ENCODE measurements around the gene MAF.

MAF gene

DNA sequence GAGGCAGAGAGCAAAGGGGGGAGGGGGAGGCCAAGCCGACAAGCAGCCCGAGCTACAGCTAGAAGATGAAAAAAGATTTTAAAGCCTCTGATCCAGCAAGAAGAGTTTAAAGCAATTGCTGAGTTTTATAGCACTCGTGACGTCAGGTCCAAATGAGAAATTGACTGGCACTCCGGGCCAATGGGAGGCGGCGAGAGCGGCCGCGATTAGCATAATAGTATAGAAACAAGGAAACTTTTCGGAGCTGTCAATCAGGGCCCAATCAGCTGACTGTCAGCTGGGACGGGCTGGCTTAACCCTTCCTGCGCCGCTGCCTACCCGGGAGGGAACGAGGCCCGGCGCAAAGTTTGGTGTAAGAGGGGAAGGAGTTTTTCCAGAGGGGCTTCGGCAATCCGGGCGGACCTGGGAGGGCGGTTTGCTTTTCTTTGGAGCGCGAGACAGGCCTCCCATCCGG lies at the start of gene MAF:
MAF (minus strand) TSS at position 100 of the 454 bp plus-strand sequence. CDS start 835 bp downstream, outside the sequence.
- DNase-seq (ENCODE audit: low read depth), result peak; percentile 82

- DNase-seq (ENCODE audit: low read depth), result no peak
Observed at GRCh38 chr16:79648826-79649225, 48.3 kb upstream of the MAF start.

GRCh38 chr16:79647586-79647985 lies 47.0 kb upstream of the MAF start:
- DNase-seq (ENCODE audit: low read depth), result no peak

GRCh38 chr16:79645701-79646100 lies 45.2 kb upstream of the MAF start:
- DNase-seq (ENCODE audit: low read depth), result no peak

- DNase-seq (ENCODE audit: low read depth), result no peak
Observed at GRCh38 chr16:79644971-79645667, 44.6 kb upstream of the MAF start.

GRCh38 chr16:79642652-79643051 lies 42.1 kb upstream of the MAF start:
- no peak for DNase-seq (ENCODE audit: low read depth)

DNA sequence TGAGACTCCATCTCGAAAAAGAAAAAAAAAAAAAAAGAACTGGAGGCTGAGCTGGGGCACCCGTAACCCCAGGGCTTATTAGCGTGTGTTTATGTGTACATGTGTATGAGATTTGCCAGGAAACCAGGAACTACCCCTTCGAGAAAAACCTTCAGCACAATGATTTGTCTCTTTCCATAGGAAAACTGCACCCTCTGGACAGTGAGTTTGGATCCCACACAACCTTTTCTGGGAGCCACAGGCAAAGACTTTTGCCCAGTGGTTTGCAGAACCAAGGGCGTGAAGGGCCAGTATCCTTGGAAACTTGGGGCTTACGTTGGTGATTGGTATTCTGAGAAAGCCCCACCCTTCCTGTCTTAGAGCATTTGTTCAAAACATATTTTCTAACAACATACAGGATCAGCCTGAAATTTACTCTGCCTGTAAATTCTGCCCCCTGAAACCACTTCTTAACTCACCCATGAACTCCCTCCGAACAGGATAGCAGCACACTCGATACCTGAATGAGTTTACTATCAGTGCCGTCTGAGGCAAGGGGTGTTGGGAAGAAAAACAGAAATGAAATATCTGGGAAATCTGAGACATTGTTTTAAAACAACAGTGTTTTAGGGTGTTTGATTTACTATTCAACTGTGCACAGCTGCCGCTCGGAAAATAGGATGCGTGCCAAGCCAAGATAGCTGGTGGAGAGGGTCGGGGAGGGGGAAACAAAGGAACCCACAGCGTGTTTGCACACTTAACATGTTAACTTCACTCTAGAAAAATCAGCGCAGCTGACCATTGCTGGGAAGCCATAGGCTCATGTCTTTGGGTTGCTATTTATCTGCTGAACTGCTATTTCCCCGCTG lies 40.2 kb upstream of the MAF start:
- no peak for DNase-seq (ENCODE audit: low read depth)

DNA sequence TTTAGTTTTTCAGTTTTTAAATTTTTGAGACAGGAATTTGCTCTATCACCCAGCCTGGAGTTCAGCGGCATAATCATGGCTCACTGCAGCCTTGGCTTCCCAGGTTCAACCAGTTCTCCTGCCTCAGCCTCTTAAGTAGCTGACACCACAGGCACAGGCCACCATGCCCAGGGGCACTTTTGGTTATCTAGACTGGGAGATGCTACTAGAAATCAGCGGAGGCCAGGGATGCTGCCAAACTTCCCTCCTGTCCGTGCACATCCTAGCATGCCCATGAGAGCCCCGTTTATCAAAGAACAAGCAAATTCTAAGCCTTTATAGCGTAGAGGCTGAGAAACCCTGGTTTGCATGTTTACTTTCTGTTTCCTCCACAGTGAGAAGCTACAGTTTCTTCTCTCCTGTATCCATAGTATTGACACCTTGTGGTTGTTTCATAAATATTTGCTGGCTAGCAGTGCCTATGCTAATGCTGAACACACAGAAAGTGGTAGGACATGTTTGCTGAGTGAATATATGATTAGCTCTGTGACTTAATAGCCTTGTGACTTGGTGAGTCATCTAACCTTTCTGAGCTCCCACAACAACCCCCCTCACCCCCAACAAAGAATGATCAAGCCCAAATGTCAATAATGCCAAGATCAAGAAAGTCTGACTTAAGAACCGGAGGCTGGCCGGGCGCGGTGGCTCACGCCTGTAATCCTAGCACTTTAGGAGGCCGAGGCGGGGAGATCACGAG lies 39.2 kb upstream of the MAF start:
- DNase-seq (ENCODE audit: low read depth), result no peak

DNA sequence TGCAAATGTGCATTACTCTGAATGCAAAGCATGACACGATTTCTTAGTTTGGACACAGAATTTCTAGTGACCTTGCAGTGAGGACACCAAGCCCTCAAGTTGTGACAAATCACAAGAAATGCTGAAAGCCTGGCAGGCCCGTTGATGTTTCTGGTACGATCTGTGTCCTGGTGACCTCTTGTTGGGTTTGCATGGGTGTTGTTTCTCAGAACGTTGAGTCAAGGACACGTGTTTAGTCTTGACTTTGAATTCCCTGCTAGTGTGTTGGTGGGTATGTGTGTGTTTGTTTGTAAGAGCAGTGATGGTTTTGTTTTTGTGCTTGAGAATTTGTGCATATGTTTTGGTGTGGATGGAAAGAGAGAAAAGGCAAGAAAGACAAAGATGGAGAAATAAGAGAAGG lies 37.8 kb upstream of the MAF start:
- DNase-seq (ENCODE audit: low read depth), result no peak

DNA sequence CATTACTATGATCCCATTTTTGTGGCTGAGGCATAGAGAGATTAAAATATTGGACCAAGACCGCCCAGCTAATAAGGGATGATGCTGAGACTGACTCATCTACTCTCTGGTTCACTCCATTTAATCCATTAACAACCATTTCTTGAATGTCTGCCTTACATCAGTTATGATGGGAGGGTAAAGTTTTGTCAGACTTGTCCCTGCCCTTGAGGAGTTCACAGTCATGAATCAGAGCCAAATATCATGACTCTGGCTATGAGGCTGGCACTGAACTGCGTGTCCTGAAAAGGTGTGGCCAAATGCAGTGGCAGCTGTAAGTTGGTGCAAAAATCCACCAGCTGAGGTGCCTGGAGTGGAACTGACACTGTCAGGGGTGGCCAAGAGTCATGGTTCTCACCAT lies 35.0 kb upstream of the MAF start:
- no peak for DNase-seq (ENCODE audit: low read depth)

- no peak for DNase-seq (ENCODE audit: low read depth)
Observed at GRCh38 chr16:79634298-79634697, 33.8 kb upstream of the MAF start.

DNA sequence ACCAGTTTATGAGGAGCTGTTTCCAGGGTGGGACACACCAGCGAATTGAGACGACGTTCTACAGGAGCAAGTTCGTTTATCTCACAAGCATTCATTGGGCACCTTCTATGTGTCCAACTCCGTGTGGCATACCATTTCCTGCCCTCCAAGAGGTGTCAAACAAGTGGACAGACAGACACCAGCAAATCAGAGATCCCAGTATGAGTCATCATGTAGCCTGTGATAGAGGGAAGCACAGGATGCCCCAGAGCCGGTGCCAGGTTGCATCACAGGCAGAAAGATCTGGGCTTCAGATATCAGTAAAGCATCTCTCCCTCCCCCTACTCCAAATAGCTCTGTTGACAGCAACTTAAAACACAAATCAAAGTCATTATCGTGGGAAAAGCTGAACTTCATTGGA lies 31.8 kb upstream of the MAF start:
- DNase-seq (ENCODE audit: low read depth), result no peak

GRCh38 chr16:79628988-79629387 lies 28.5 kb upstream of the MAF start:
- no peak for DNase-seq (ENCODE audit: low read depth)

- DNase-seq (ENCODE audit: low read depth), result peak; percentile 8
Observed at GRCh38 chr16:79628501-79628975, 28.0 kb upstream of the MAF start.

DNA sequence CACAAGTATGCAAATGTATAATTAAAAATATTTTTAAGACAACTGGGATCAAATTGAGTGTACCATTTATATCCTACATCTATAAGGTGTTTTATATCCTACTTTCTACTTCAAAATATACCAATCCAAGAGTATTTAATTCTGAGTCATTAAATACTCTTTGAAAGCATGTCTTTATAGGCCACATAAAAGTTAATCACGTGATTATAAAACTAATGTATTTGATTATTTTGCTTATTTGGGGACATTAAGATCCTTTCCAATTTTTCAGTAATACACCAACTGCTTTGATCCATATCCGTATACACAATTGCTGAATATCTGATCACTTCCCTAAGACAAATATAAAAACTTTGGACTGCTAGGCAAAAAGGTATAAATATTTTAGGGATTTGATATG lies 26.6 kb upstream of the MAF start:
- DNase-seq (ENCODE audit: low read depth), result no peak

DNA sequence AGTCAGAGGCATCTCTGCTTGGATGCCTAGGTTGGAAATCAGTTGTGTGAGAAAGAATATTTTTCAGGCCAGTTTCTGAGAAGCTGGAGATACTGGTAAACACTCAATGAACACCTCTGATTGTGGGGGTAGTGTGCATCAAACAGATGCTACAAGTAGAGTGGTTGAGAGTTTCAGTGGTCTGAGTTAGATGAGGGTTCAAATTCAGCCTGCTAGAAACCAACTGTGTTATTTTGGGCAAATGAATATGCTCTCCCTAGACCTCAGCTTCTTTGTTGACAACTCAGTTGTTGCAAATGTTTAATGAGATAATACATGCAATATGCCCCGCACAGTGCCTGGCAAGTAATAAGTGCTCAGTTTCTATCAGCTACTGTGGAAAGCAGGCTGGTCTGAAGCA lies 25.2 kb upstream of the MAF start:
- no peak for DNase-seq (ENCODE audit: low read depth)

DNA sequence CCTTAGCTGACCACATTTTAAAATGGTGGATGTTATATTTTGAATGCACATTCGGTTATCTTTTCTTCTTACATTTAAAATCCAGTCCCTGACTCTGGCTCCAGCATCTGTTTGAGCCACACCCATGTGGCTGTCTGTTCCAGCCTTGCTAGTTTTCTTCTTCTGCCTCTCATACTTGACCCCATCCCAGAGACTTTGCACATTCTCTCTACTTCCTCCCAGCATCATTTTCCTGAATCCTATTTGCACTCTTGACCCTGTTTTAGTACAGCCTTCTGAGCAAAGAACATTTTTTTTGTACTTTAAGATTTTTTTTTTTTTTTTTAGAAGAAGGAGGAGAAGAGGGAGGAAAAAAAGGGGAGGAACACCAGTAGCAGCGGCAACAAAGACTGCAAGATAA lies 23.3 kb upstream of the MAF start:
- no peak for DNase-seq (ENCODE audit: low read depth)

DNA sequence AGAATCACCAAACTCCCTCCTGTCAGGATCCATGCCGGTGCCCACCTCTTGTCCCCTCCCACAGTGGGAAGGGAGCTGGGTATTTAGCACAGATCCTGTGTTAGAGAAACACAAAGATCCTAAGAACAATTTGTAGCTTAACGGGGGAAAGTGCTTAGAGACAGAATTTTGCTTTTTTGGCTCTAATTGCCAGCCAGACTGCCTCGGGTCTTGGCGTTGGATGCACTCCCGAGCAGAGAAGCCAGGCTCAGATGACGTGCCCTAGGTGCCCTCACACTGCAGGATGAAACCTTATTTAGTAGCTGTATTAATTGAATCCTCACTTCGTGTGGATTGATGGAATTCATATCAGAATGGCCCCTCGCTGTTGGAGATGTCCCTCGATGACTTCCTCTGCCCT lies 22.5 kb upstream of the MAF start:
- DNase-seq (ENCODE audit: low read depth), result no peak

GRCh38 chr16:79621027-79621426 lies 20.5 kb upstream of the MAF start:
- no peak for DNase-seq (ENCODE audit: low read depth)

DNA sequence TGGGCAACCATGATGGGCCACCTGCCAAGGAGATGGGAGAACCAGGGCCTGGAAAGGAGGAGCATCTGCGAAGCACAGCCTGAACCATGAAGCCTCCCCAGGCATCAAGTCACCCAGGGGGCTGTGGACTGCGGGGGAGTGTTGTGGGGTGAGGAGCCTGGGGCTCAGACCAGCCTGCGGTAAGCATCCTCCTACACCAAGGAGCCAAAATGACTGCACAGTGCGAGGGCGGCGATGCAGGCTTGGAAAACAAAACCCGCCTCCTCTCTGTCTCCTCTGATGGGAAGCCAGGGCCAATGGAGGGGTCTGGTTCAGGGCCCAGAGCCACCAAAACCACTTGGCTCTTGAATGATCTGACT lies 18.1 kb upstream of the MAF start:
- DNase-seq (ENCODE audit: low read depth), result no peak

DNA sequence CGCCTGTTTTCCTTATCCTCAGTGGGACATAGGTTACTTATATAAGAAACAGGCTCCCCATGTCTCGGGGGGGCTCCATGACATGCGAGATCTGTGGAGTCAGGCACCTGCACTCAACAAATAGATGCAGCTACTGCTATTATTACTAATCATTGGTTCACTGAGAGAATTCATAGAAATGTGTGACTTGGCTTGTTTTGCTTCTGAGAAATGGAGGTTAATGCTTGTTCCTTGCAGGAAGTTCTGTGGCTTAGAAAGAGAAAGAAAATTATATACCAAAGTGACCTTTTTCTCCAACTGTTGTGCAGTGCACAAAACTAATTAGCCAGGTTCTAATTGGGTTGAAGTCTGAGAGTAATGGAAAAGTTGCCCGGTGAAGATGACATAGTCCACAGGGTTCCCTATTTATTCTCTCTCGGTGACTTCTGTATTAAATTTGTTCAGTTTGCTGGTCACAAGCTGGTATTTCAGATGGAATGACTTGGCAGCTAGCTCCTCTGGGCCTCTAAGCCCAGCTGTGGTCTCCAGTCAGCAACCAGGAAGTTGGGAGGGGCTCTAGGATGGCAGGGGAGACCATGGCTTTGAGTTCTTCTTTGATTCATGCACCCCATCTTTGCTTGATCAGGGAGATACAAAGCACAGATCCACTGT lies 17.6 kb upstream of the MAF start:
- DNase-seq (ENCODE audit: low read depth), result no peak

DNA sequence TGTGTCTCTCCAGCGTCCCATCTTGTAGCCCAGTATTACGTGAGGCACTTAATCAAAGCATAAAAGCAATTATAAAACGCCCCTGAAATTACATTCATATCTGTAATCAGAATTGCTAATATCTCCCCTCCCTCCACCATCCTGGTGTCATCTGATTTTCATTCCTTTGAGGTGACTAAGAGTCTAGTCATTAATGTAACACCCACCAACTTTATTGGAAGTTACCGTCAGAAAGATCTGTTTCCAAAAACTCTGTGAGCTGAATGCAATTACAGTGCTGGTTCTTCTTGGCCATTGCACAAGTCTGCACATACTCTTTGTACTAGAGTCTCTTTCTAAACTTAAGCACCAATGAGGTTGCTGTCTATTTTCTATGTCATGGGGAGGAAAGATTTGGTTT lies 12.5 kb upstream of the MAF start:
- DNase-seq (ENCODE audit: low read depth), result peak; percentile 26

Data from fibroblast of gingiva (primary cell).